AG04450 (cell line): ENCODE data around the gene DNAH3. TPM values are rescaled to one million over a fixed set of nuclear protein-coding genes. Genes with fewer than 3 reads are reported as not detected.

Experiments used
- CTCF ChIA-PET: fragments of 300-600, 350-600 bp; formaldehyde crosslinking; extraction: SDS; loops from one replicate; lab custom pipeline; 2022; ENCODE audit warnings: antibody characterized with exemption, inconsistent platforms; lab: Charles Lee
- POLR2A ChIA-PET: fragments of 350-600 bp; formaldehyde crosslinking; extraction: SDS; loops from one replicate; lab custom pipeline; 2021; ENCODE audit warnings: antibody characterized with exemption, inconsistent platforms; lab: Yijun Ruan, JAX
- DNase-seq: peaks from one replicate; pipeline ENCODE4 v3.0.0-alpha.2; 2011; ENCODE audit warnings: low read depth, low spot score
- H3K27ac ChIP-seq: one replicate; pipeline ENCODE4 v1.5.1; 2012; ENCODE audit warnings: low read depth, low read length, control low read depth
- H3K27me3 ChIP-seq: one replicate; pipeline ENCODE4 v1.6.0; 2012; ENCODE audit warnings: low read length; ENCODE audit not compliant: control insufficient read depth, insufficient read depth
- H3K4me3 ChIP-seq: 2 replicates; pipeline ENCODE4 v1.5.1; 2011; ENCODE audit warnings: mild to moderate bottlenecking, low read depth, low read length, control low read depth
- H3K9me3 ChIP-seq: 2 replicates; pipeline ENCODE4 v1.5.1; 2012; ENCODE audit warnings: low read length; ENCODE audit not compliant: control insufficient read depth, insufficient read depth
- CTCF ChIP-seq: IDR thresholded peaks from 2 replicates; pipeline ENCODE4 v1.5.1; 2011; ENCODE audit warnings: low read depth, low read length, control low read depth, inconsistent platforms
- polyA plus RNA-seq: library from polyadenylated mRNA; depleted of rRNA; stranded (reverse); fragments of >200 nt; gene quantifications from 2 replicates; pipeline ENCODE4 v1.2.3, GENCODE V29; 2011

DNAH3 gene
- polyA plus RNA-seq, 1 experiment, result not detected

- Histone ChIP-seq H3K9me3 (no peaks in the 10 kb centered on the region), H3K4me3 (no peak overlapping the region), H3K27me3 (no peaks in the 10 kb centered on the region), H3K27ac (no peak overlapping the region)
- no peak for DNase-seq
- ChIA-PET POLR2A (no interaction called here), CTCF (no interaction called here)
- TF ChIP-seq CTCF, result no peak
These were observed 117.4 kb downstream of the DNAH3 start for GRCh38 chr16:21033264-21033663.

GRCh38 chr16:21028728-21029127 is 121.9 kb downstream of the DNAH3 start:
- TF ChIP-seq CTCF, result no peak
- ChIA-PET CTCF (no interaction called here), POLR2A (no interaction called here)
- Histone ChIP-seq H3K27ac (no peak overlapping the region), H3K9me3 (no peaks in the 10 kb centered on the region), H3K4me3 (no peak overlapping the region), H3K27me3 (no peaks in the 10 kb centered on the region)
- no peak for DNase-seq

- ChIA-PET CTCF (no interaction called here), POLR2A (no interaction called here)
- no peak for TF ChIP-seq CTCF
- no peaks in the 10 kb centered on the region for H3K27me3 ChIP-seq
- no peak overlapping the region for H3K4me3 ChIP-seq
- H3K27ac ChIP-seq, result no peak overlapping the region
- DNase-seq, result no peak
- H3K9me3 ChIP-seq, result no peaks in the 10 kb centered on the region
These were observed 123.8 kb downstream of the DNAH3 start for GRCh38 chr16:21026846-21027245.

- no peaks in the 10 kb centered on the region for H3K27me3 ChIP-seq
- no peak overlapping the region for H3K27ac ChIP-seq
- POLR2A ChIA-PET, result no interaction called here
- TF ChIP-seq CTCF, result no peak
- CTCF ChIA-PET, result no interaction called here
- H3K4me3 ChIP-seq, result no peak overlapping the region
- H3K9me3 ChIP-seq, result no peaks in the 10 kb centered on the region
- no peak for DNase-seq
These were observed 127.0 kb downstream of the DNAH3 start for GRCh38 chr16:21023509-21024202.

- H3K9me3 ChIP-seq, result no peaks in the 10 kb centered on the region
- ChIA-PET POLR2A (interaction anchor here (0.6 kb wide), 1 partner anchor 104 kb away, joined by 4 read pairs; no protein-coding TSS in a partner anchor), CTCF (no interaction called here)
- no peak for DNase-seq
- H3K27ac ChIP-seq, result no peak overlapping the region
- no peaks in the 10 kb centered on the region for H3K27me3 ChIP-seq
- no peak for TF ChIP-seq CTCF
- H3K4me3 ChIP-seq, result no peak overlapping the region
These were observed 129.3 kb downstream of the DNAH3 start for GRCh38 chr16:21021316-21021715.
